HG03378 (cell line): ENCODE results near the gene POLR2H.
"Not testable (repeated sequence)": the region's sequence is repeated elsewhere in the genome, so short reads cannot be mapped to it uniquely, and the experiment has no call there.

Source experiments
- ATAC-seq: cut with Tn5 transposase; IDR thresholded peaks from one replicate; pipeline ENCODE4 v1.9.1; 2021; ENCODE audit warnings: mild to moderate bottlenecking, moderate library complexity; ENCODE audit not compliant: unreplicated experiment

POLR2H gene

GRCh38 chr3:184335661-184336546 lies 25.6 kb upstream of the POLR2H start:
- no peak for ATAC-seq

- no peak for ATAC-seq
Measured at GRCh38 chr3:184336547-184337398, 24.7 kb upstream of the POLR2H start.

- ATAC-seq = no peak
Measured at GRCh38 chr3:184337399-184337714, 24.2 kb upstream of the POLR2H start, which contains the start of gene FAM131A. FAM131A (plus strand) TSS chr3:184337600; CDS start chr3:184337631, 31 bp downstream.

- ATAC-seq = no peak
Measured at GRCh38 chr3:184337981-184338380, 23.5 kb upstream of the POLR2H start.

GRCh38 chr3:184338511-184338945 lies 23.0 kb upstream of the POLR2H start:
- no peak for ATAC-seq

GRCh38 chr3:184339001-184339400 lies 22.5 kb upstream of the POLR2H start:
- ATAC-seq = no peak

GRCh38 chr3:184339451-184340135 lies 21.9 kb upstream of the POLR2H start:
- ATAC-seq = not testable (repeated sequence)

- no peak for ATAC-seq
Measured at GRCh38 chr3:184341925-184342324, 19.6 kb upstream of the POLR2H start.

GRCh38 chr3:184343200-184343876 lies 18.2 kb upstream of the POLR2H start:
- ATAC-seq = no peak

GRCh38 chr3:184344579-184345316 lies 16.8 kb upstream of the POLR2H start:
- ATAC-seq = no peak

- ATAC-seq = no peak
Measured at GRCh38 chr3:184345317-184346144, 16.0 kb upstream of the POLR2H start.

GRCh38 chr3:184346480-184347190 lies 14.9 kb upstream of the POLR2H start:
- ATAC-seq = no peak

- ATAC-seq = no peak
Measured at GRCh38 chr3:184347321-184348056, 14.0 kb upstream of the POLR2H start.

GRCh38 chr3:184348057-184348382 lies 13.5 kb upstream of the POLR2H start:
- no peak for ATAC-seq

- no peak for ATAC-seq
Measured at GRCh38 chr3:184349563-184350470, 11.7 kb upstream of the POLR2H start.

GRCh38 chr3:184350618-184351017 lies 10.9 kb upstream of the POLR2H start:
- ATAC-seq = no peak
